GM12878 (cell line): ENCODE measurements around the gene ESPL1. TPM values are rescaled to one million over a fixed set of nuclear protein-coding genes. Genes with fewer than 3 reads are reported as not detected.

Experiments used
- ATAC-seq: fragments of 200-7000 bp; cut with Tn5 transposase; 3 replicates; pipeline ENCODE4 v1.9.1; 2020; ENCODE audit warnings: mild to moderate bottlenecking, moderate library complexity
- BruUV-seq: library from RNA; stranded (reverse); fragments of 400-500 nt; replicated peaks from 2 replicates; lab custom pipeline; 2021; lab: Mats Ljungman, UMichigan
- CTCF ChIA-PET: fragments of 300-600 bp; sonication (Branson Sonifier 250); formaldehyde crosslinking; extraction: SDS; loops from one replicate; lab custom pipeline; 2021; ENCODE audit warnings: inconsistent platforms; lab: Yijun Ruan, JAX
- POLR2A ChIA-PET: fragments of 350-600 bp; formaldehyde crosslinking; extraction: SDS; loops from one replicate; lab custom pipeline; 2021; ENCODE audit warnings: inconsistent platforms; lab: Charles Lee
- RAD21 ChIA-PET: fragments of 300-600 bp; sonication (Branson Sonifier 250); formaldehyde crosslinking; loops from one replicate; lab custom pipeline; 2023; ENCODE audit warnings: antibody characterized with exemption; ENCODE audit not compliant: unreplicated experiment; lab: Charles Lee
- SMC1A ChIA-PET: fragments of 300-600 bp; sonication (Branson Sonifier 250); formaldehyde crosslinking; loops from one replicate; lab custom pipeline; 2023; ENCODE audit not compliant: unreplicated experiment, uncharacterized antibody; lab: Charles Lee
- DNase-seq: peaks from one replicate; pipeline ENCODE4 v3.0.0-alpha.2; 2011; ENCODE audit warnings: low read depth, low spot score
- FAIRE-seq: peaks from 3 replicates; lab custom pipeline; 2011; peaks lifted over from hg19 to GRCh38; lab: Jason Lieb, UNC
- H2AFZ ChIP-seq: 2 replicates; pipeline ENCODE4 v1.6.0; 2011; ENCODE audit warnings: low read depth, low read length, control low read depth; ENCODE audit not compliant: control insufficient read depth
- H3K27ac ChIP-seq: 2 replicates; pipeline ENCODE4 v1.5.1; 2011; ENCODE audit warnings: control low read depth; ENCODE audit not compliant: control insufficient read depth, insufficient read depth
- H3K27me3 ChIP-seq, 2 experiments: replicated peaks in 1 of 2; 2 replicates each; pipeline versions ENCODE4 v1.6.0 to v1.6.1; 2011; ENCODE audit warnings: low read length in 1 of 2; ENCODE audit not compliant: control insufficient read depth in 2 of 2, insufficient read depth in 2 of 2
- H3K36me3 ChIP-seq, 2 experiments: 2 replicates each; pipeline ENCODE4 v1.5.1; 2011; ENCODE audit warnings: low read length in 1 of 2; ENCODE audit not compliant: control insufficient read depth in 2 of 2, insufficient read depth in 2 of 2
- H3K4me1 ChIP-seq: 2 replicates; pipeline ENCODE4 v1.6.1; 2011; ENCODE audit warnings: mild to moderate bottlenecking, low read length, moderate library complexity, mixed read lengths; ENCODE audit not compliant: control insufficient read depth, insufficient read depth
- H3K4me2 ChIP-seq: 2 replicates; pipeline ENCODE4 v1.6.0; 2011; ENCODE audit warnings: control low read depth; ENCODE audit not compliant: control insufficient read depth, insufficient read depth
- H3K4me3 ChIP-seq: fragments of 200-600 bp; sonication (generic); 2 replicates; pipeline ENCODE4 v1.5.1; 2016
- H3K79me2 ChIP-seq: 2 replicates; pipeline ENCODE4 v1.6.0; 2011; ENCODE audit warnings: low read length; ENCODE audit not compliant: control insufficient read depth, insufficient read depth
- H3K9ac ChIP-seq: 2 replicates; pipeline ENCODE4 v1.8.0; 2011; ENCODE audit warnings: low read length, control low read depth, mixed read lengths; ENCODE audit not compliant: control insufficient read depth, insufficient read depth
- H3K9me3 ChIP-seq: replicated peaks from 3 replicates; pipeline ENCODE4 v1.5.1; 2011; ENCODE audit warnings: mild to moderate bottlenecking, low read length; ENCODE audit not compliant: control insufficient read depth, insufficient read depth
- H4K20me1 ChIP-seq: 2 replicates; pipeline ENCODE4 v1.6.0; 2011; ENCODE audit not compliant: control insufficient read depth, insufficient read depth
- ASH2L ChIP-seq: fragments of 300-600, 200-600 bp; sonication (generic); IDR thresholded peaks from 2 replicates; pipeline ENCODE4 v1.6.1; 2017; ENCODE audit warnings: low read depth, mild to moderate bottlenecking, borderline replicate concordance
- CHD4 ChIP-seq: fragments of 200-600 bp; sonication (generic); IDR thresholded peaks from 2 replicates; pipeline ENCODE4 v1.6.1; 2016; ENCODE audit warnings: mild to moderate bottlenecking
- FOXM1 ChIP-seq: IDR thresholded peaks from 2 replicates; pipeline ENCODE4 v1.6.1; 2012; ENCODE audit warnings: low read depth, mild to moderate bottlenecking, inconsistent platforms, low read length, moderate library complexity
- GATAD2B ChIP-seq: fragments of 450-650 bp; conservative IDR thresholded peaks from 2 replicates; pipeline ENCODE4 v1.6.1; 2017; ENCODE audit warnings: low read depth, mild to moderate bottlenecking, moderate library complexity
- HDGF ChIP-seq: fragments of 450-650 bp; IDR thresholded peaks from 2 replicates; pipeline ENCODE4 v1.6.1; 2016; ENCODE audit warnings: antibody characterized with exemption
- IKZF1 ChIP-seq: fragments of 450-650 bp; conservative IDR thresholded peaks from 2 replicates; pipeline ENCODE4 v1.6.1; 2017; ENCODE audit warnings: antibody characterized with exemption, mild to moderate bottlenecking
- JUNB ChIP-seq: IDR thresholded peaks from 2 replicates; pipeline ENCODE4 v1.6.1; 2016; ENCODE audit warnings: antibody characterized with exemption, mild to moderate bottlenecking
- LARP7 ChIP-seq: fragments of 450-650 bp; IDR thresholded peaks from 2 replicates; pipeline ENCODE4 v1.6.1; 2017; ENCODE audit warnings: mild to moderate bottlenecking
- MYB ChIP-seq: fragments of 150-350 bp; IDR thresholded peaks from 2 replicates; pipeline ENCODE4 v1.6.1; 2014; ENCODE audit warnings: mild to moderate bottlenecking, low read depth, low read length, borderline replicate concordance
- NFYA ChIP-seq: IDR thresholded peaks from 2 replicates; pipeline ENCODE4 v1.6.1; 2011; ENCODE audit warnings: low read depth, mild to moderate bottlenecking, low read length, improper control_type of control experiment, borderline replicate concordance
- NR2F1 ChIP-seq: fragments of 450-650 bp; conservative IDR thresholded peaks from 2 replicates; pipeline ENCODE4 v1.6.1; 2017; ENCODE audit warnings: mild to moderate bottlenecking
- POLR2A ChIP-seq: IDR thresholded peaks from 2 replicates; pipeline ENCODE4 v1.6.1; 2011; ENCODE audit warnings: low read depth, mild to moderate bottlenecking, low read length
- SIN3A ChIP-seq: IDR thresholded peaks from 2 replicates; pipeline ENCODE4 v1.6.1; 2012; ENCODE audit warnings: low read depth, low read length, improper control_type of control experiment
- SMAD1 ChIP-seq: fragments of 450-650 bp; IDR thresholded peaks from 2 replicates; pipeline ENCODE4 v1.6.1; 2018; ENCODE audit warnings: mild to moderate bottlenecking, low read depth; ENCODE audit not compliant: partially characterized antibody
- SP1 ChIP-seq: IDR thresholded peaks from one replicate; pipeline ENCODE4 v1.6.1; 2011; ENCODE audit warnings: low read depth, low read length
- USF2 ChIP-seq: IDR thresholded peaks from 2 replicates; pipeline ENCODE4 v1.6.1; 2011; ENCODE audit warnings: low read depth, low read length, improper control_type of control experiment, borderline replicate concordance
- ZNF207 ChIP-seq: fragments of 450-650 bp; IDR thresholded peaks from 2 replicates; pipeline ENCODE4 v1.6.1; 2014; ENCODE audit warnings: antibody characterized with exemption, mild to moderate bottlenecking, borderline replicate concordance
- WGBS: methylation state at CpG from one replicate; pipeline ENCODE4 v1.1.6; 2016; ENCODE audit warnings: low lambda C conversion rate; ENCODE audit not compliant: insufficient replicate concordance, insufficient coverage; ENCODE audit errors: missing lambda C conversion rate; 5-methylcytosine and 5-hydroxymethylcytosine counted together
- in situ Hi-C: fragments of 300-500 bp; cut with MboI; formaldehyde crosslinking; loops from 9 replicates; pipeline ENCODE4 v1.14.3; 2018; ENCODE audit warnings: mixed read lengths
- intact Hi-C: fragments of 100-400 bp; cut with micrococcal nuclease; formaldehyde crosslinking; loops from one replicate; pipeline ENCODE4 v1.14.2; 2022; ENCODE audit not compliant: unreplicated experiment
- polyA plus RNA-seq, 11 experiments: library from polyadenylated mRNA; depleted of rRNA in 4 of 11; unstranded in 6 of 11; stranded (reverse) in 5 of 11; fragments of >200 nt; fragmentation: Nextera tagmentation in 4 of 11; fragmentation: Illumina TruSeq in 1 of 11; extraction: Ambion mirVana in 4 of 11; extraction: Trizol in 1 of 11; gene quantifications; 1 replicate in 1 of 11; 2 replicates in 10 of 11; pipeline versions ENCODE4 v1.2.1 to v1.2.3, GENCODE V29; 2011 to 2016; ENCODE audit warnings: inconsistent platforms in 2 of 11, missing spikeins in 2 of 11, low read depth in 1 of 11
- total RNA-seq, 4 experiments: library from RNA; depleted of rRNA in 3 of 4; stranded (reverse); fragments of >200 nt in 3 of 4; fragmentation: Illumina TruSeq in 1 of 4; extraction: Trizol in 1 of 4; gene quantifications; 2 replicates each; pipeline versions ENCODE4 v1.2.1 to v1.2.3, GENCODE V29; 2013 to 2021
- TF ChIP-seq, protein P1 (sequence below): fragments of 450-650 bp; IDR thresholded peaks from 2 replicates; pipeline ENCODE4 v1.6.1; 2017; ENCODE audit warnings: mild to moderate bottlenecking
- TF ChIP-seq, protein P2 (sequence below): fragments of 450-650 bp; IDR thresholded peaks from 2 replicates; pipeline ENCODE4 v1.6.1; 2018; ENCODE audit warnings: mild to moderate bottlenecking, low read depth, moderate library complexity; ENCODE audit not compliant: partially characterized antibody

Gene ESPL1
- total and polyA plus RNA-seq, 10 of the 15 experiments (the other 5 are each of a cell fraction or from before 2014, with no cell fraction given) = 2.1 to 61.9 (median 21.2) TPM

DNA sequence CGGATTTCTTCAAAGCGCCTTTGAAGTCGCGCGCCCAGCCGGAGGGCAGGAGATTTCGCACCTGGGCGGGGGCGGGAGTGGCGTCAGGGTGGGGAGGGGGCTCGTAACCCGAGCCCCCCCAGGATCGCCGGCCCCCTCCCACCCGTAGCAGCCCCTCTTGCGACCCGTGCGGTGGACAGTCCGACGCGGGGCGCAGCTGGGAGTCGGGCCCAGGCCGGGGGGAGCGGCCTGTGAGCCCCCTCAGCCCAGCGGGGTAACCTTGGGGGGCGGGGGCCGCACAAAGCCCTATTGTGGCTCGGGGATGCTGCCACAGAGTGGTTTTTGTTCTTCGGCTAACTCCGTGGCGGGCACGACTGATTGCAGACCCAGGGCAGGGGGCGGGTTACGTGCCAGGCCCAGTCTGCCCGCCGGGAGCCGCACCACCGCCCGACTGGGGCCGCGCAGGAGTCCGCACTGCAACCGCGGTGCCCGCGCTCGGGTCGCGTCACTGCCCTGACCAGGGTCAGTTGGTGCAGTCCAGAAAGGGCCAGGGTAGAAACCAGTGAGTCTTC is 57.5 kb downstream of the ESPL1 start:
- intact Hi-C loops (loop anchor here (2.0 kb wide), 1 partner anchor 183 kb away; no protein-coding TSS in a partner anchor), in situ Hi-C loops (no loop called here)
- WGBS = 5% methylated on average over 25 of the region's 50 CpGs
- Histone ChIP-seq H3K27ac (peak overlapping the region; percentile 87), H3K9me3 (no peaks in the 10 kb centered on the region), H3K27me3 (peaks cover 0 to 1% of the 10 kb centered on the region in 2 experiments; a peak in 2 of 4 replicates), H3K4me3 (peak overlapping the region; percentile 93), H3K36me3 (no peaks in the 10 kb centered on the region), H4K20me1 (no peaks in the 10 kb centered on the region), H3K4me1 (peaks cover 18% of the 10 kb centered on the region; the same call in 1 of the 2 replicates), H2AFZ (peak overlapping the region; percentile 31), H3K9ac (peak overlapping the region; percentile 80), H3K4me2 (peak overlapping the region; percentile 94), H3K79me2 (peaks cover 4% of the 10 kb centered on the region)
- FAIRE-seq = no peak
- POLR2A ChIA-PET = interaction anchor here (0.9 to 5.0 kb wide), 6 partner anchors 19 to 129 kb away, joined by 3 to 41 read pairs (median 6); partner anchors contain the start of gene PFDN5
- no peak for DNase-seq
- peak; percentile 7 for ATAC-seq
- SMC1A ChIA-PET = interaction anchor here (0.5 to 9.8 kb wide), 12 partner anchors 15 to 183 kb away, joined by 3 to 123 read pairs (median 4); partner anchors contain the start of genes SP1 and TARBP2
- CTCF ChIA-PET = interaction anchor here (0.6 to 15.1 kb wide), 17 partner anchors 8 to 184 kb away, joined by 3 to 240 read pairs (median 5); partner anchors contain the start of genes AMHR2, ESPL1, MYG1 and PFDN5
- RAD21 ChIA-PET = interaction anchor here (0.7 to 6.3 kb wide), 12 partner anchors 10 to 259 kb away, joined by 3 to 118 read pairs (median 6); partner anchors contain the start of gene TARBP2
- BruUV-seq = no TSS peak
- no peak for TF ChIP-seq SIN3A
- no peak for TF ChIP-seq ASH2L
- no peak for TF ChIP-seq SP1
- no peak for TF ChIP-seq USF2
- TF ChIP-seq NFYA = no peak
- no peak for TF ChIP-seq SMAD1
- no peak for TF ChIP-seq HDGF
- TF ChIP-seq IKZF1 = peak; percentile 19; the same call in 1 of the 2 replicates
- TF ChIP-seq POLR2A = no peak
- TF ChIP-seq GATAD2B = peak; percentile 72
- TF ChIP-seq NR2F1 = peak; percentile 24; the same call in 1 of the 2 replicates
- TF ChIP-seq JUNB = no peak
- no peak for TF ChIP-seq ZNF207
- TF ChIP-seq FOXM1 = no peak
- TF ChIP-seq, protein P1, sequence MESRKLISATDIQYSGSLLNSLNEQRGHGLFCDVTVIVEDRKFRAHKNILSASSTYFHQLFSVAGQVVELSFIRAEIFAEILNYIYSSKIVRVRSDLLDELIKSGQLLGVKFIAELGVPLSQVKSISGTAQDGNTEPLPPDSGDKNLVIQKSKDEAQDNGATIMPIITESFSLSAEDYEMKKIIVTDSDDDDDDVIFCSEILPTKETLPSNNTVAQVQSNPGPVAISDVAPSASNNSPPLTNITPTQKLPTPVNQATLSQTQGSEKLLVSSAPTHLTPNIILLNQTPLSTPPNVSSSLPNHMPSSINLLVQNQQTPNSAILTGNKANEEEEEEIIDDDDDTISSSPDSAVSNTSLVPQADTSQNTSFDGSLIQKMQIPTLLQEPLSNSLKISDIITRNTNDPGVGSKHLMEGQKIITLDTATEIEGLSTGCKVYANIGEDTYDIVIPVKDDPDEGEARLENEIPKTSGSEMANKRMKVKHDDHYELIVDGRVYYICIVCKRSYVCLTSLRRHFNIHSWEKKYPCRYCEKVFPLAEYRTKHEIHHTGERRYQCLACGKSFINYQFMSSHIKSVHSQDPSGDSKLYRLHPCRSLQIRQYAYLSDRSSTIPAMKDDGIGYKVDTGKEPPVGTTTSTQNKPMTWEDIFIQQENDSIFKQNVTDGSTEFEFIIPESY = no peak
- peak; percentile 17; the same call in 1 of the 2 replicates for TF ChIP-seq LARP7
- TF ChIP-seq CHD4 = no peak
- no peak for TF ChIP-seq MYB
- TF ChIP-seq, protein P2, sequence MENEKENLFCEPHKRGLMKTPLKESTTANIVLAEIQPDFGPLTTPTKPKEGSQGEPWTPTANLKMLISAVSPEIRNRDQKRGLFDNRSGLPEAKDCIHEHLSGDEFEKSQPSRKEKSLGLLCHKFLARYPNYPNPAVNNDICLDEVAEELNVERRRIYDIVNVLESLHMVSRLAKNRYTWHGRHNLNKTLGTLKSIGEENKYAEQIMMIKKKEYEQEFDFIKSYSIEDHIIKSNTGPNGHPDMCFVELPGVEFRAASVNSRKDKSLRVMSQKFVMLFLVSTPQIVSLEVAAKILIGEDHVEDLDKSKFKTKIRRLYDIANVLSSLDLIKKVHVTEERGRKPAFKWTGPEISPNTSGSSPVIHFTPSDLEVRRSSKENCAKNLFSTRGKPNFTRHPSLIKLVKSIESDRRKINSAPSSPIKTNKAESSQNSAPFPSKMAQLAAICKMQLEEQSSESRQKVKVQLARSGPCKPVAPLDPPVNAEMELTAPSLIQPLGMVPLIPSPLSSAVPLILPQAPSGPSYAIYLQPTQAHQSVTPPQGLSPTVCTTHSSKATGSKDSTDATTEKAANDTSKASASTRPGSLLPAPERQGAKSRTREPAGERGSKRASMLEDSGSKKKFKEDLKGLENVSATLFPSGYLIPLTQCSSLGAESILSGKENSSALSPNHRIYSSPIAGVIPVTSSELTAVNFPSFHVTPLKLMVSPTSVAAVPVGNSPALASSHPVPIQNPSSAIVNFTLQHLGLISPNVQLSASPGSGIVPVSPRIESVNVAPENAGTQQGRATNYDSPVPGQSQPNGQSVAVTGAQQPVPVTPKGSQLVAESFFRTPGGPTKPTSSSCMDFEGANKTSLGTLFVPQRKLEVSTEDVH = no peak
